HG03469 (cell line): ENCODE data around the gene TMEM44.
"Not testable (repeated sequence)": the region's sequence is repeated elsewhere in the genome, so short reads cannot be mapped to it uniquely, and the experiment has no call there.

Source experiments
- ATAC-seq: cut with Tn5 transposase; IDR thresholded peaks from one replicate; pipeline ENCODE4 v1.9.1; 2021; ENCODE audit warnings: mild to moderate bottlenecking, moderate library complexity, moderate number of reproducible peaks; ENCODE audit not compliant: unreplicated experiment

TMEM44 gene

DNA sequence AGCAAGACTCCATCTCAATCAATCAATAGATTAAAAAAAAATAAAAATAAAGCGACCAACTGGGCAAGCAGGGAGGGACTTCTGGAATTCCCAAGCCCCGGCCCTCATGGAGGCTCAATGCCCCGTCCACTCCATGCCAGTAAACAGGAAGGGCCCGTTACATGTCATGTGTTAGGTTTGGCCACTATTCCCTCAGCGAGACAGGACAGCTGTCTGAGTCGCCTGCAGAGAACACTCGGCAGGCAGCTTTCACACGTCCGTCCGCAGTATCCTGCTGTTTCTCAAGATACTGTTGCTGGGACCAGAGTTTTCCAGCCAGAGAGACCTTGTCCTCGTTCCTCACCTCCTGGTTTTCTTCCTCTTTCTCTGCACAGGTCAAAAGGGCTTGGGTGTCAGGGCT is 18.0 kb downstream of the TMEM44 start:
- no peak for ATAC-seq

DNA sequence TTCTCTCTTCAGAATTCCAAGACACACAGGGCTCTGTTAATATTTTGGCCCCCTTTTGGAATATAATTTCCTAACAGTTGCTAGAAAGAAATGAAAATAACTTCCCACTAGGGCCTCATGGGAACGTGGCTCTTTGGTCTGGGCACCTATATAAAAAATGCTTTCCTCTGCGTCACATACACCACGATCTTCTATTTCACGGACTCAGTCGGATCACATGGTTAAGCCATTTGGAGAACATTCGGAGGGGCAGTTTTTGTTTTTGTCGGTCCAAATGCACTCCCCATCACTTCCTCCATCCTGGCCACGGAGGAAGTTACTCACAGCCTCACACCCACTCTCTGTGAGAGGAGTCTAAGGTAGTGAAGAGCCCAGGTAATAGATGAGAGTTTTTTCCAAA is 21.0 kb downstream of the TMEM44 start:
- ATAC-seq: no peak

DNA sequence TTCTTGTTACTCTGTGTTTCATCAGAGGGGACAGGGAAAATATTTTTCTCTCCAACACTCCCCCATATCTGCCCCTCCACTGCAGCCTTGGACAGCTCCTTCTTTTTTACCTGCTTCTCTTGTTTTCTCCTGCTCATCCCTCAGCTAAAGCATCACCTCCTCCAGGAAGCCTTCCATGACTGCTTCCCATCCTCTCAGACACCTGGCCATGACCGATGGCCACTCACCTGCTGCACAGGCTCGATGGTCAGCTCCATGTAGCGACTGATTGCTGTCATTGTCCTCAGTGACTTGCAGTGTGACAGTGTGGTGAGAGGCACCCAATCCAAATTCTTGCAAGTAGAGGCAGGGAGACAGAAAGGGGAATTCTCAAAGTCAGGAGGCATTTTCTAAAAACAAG is 22.5 kb downstream of the TMEM44 start:
- ATAC-seq: no peak

DNA sequence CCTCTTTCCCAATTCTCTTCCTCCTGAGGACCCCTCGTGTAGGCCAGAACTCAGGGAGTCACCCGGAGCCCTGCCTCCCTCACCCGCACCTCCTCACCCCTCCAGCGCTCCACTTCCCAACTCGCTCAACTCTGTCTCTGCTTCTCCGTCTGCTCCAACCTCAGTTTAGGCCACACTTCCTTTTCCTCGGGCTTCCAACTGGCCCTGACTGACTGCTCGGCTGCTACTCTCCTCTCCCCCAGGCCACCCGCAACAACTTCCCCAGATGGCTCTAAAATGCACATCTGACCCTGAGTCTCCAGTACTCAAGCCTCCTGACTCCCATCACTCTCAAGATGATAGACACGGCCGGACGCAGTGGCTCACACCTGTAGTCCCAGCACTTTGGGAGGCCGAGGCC is 23.6 kb downstream of the TMEM44 start:
- no peak for ATAC-seq

DNA sequence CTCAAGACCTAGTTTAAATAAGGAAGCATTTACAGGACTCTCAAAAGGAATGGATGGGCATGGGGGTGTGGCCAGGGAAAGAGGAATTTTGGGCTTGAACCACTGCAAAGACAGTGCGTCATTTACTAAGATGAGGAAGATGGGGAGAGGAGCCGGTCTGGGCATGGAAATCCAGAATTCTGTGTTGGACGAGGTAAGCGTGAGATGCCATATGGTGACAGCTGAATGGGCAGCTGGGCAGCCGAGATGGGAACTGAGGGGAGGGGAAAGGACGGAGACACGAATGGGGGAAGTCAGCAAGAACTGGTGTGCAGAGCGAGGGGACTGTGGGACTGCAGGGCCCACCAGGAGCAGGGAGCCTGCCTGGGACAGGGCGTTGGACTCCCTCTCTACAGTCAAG is 24.2 kb downstream of the TMEM44 start:
- ATAC-seq: no peak

DNA sequence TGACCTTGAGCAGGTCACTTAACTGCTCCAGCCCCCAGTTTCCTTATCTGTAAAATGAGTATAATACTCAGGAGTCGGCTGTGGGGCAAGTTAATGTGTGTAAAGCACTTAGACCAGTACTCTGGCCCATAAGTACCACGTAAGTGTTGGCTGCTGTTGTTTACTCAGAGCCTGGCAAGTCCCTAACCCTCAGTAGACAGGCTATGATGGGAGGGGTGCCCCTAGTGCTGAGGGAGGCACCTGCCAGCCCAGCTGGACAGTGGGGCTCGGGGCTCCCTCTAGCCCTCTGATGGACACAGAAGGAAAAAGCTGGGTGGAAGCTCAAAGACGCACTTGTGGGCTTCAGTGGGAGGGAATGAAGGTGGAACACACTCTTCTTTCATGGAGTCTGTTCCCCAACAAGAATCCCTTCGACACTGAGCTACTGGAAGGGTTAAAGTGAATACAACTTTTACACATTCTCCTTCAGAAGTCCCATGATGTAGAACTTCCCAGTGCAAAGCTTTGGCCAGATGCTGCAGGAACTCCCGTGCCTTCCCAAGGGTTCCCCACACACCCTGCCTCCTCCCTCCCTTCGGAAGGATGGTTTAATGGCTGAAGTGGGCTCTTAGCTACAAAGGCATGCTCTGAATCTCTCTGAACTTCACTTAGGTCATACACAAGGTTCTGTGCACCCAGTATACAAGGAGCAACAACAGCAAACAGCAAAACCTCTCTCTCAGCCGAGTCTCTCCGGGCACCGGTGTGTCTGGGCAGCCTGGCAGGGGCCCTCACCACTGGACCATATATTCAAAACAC is 25.4 kb downstream of the TMEM44 start:
- no peak for ATAC-seq

DNA sequence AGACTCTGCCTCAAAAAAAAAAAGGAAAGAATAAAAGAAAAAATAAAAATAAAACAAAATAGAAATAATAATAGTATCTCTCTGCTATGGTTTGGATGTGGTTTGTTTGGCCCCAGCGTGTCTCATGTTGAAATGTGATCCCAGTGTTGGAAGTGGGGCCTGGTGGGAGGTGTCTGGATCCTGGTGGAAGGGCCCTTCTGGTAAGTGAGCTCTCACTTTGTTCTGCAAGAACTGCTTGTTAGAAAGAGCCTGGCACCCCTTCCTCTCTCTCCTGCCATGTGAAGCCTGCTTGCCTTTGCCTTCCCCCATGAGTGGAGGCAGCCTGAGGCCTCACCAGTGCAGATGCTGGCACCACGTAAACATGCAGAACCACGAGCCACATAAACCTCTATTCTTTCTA is 26.3 kb downstream of the TMEM44 start:
- no peak for ATAC-seq

DNA sequence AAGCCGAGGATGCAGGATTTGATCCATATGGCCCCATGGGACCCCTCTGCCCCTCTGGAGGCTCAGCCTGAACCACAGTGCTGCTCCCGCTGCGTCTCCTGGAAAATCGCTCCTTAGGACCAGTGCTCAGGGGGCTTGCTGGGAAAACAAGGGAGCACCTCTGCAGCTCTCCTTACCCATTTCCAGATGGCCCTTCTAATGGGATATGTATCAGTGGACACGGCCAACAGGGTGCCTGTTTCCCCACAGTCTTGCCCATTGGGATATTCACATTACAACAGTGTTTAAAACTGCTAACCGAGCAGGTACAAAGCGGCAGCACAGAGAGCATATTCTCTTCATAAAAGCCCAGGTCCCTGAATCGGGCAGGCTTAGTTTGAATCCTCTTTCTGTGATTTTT is 27.1 kb downstream of the TMEM44 start:
- ATAC-seq: no peak

DNA sequence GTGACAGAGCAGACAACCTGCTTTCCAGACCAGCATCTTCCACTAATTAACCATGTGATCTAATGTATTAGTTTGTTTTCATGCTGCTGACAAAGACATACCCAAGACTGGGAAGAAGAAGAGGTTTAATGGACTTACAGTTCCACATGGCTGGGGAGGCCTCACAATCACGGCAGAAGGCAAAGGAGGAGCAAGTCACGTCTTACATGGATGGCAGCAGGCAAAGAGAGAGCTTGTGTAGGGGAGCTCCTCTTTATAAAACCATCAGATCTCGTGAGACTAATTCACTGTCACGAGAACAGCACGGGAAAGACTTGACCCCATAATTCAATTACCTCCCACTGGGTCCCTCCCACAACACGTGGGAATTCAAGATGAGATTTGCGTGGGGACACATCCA is 27.9 kb downstream of the TMEM44 start:
- not testable (repeated sequence) for ATAC-seq

DNA sequence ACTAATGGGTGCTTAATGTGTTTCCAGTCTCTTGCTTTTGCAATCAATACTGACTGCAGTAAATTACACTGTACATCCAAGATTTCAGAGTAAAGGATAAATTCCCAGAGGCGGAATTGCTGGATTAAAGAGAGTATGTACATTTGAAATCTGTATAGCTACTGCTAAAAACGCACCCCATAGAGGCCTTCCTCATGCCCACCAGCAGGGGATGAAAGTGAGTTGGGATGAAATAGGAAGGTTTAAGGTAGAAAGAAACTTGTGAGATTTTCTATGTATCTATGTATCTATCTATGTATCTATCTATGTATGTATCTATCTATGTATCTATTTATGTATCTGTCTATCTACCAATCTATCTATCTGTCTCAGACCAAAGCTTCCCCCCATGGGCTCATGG is 28.4 kb downstream of the TMEM44 start:
- ATAC-seq: no peak

DNA sequence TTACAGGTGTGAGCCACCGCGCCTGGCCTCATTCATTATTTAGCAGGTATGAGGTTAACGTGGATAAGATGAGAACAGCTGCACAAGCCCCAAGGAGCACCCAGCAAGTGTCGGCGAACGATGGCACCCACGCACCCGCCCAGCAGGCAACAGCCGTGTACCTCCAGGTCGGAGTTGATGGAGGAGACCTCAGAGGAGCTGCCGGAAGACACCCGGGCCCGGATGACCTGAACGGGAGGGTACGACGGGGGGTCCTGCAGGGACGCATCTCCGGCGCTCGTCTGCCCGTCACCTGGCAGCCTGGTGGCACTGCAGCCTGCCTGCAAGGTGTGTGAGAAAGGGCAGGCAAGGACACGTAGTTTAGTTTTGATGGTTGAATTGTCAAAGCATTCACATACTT is 29.1 kb downstream of the TMEM44 start:
- ATAC-seq: no peak

DNA sequence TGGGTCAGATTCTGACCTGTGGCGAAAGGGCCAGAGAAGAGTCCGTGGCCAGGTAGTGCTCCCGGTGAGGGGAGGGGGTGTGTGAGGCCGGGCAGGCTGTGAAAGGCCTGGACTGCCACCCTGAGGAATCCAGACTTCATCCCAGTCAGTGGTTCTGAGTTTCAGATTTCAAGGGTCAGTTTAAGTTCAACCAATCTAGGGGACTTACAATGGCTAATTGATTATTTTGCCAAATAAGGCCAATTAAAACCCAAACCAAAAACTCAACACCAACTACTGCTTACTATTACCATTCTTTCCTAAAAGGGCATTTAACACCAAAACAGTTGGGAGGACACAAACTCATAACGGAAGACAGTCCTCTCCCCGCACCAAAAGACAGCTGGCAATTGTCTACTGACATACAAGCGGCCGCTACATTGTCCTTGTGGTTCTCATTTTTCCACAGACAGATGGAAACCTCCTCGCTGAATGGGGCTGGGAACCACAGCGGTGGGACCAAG is 30.5 kb downstream of the TMEM44 start:
- ATAC-seq: no peak

DNA sequence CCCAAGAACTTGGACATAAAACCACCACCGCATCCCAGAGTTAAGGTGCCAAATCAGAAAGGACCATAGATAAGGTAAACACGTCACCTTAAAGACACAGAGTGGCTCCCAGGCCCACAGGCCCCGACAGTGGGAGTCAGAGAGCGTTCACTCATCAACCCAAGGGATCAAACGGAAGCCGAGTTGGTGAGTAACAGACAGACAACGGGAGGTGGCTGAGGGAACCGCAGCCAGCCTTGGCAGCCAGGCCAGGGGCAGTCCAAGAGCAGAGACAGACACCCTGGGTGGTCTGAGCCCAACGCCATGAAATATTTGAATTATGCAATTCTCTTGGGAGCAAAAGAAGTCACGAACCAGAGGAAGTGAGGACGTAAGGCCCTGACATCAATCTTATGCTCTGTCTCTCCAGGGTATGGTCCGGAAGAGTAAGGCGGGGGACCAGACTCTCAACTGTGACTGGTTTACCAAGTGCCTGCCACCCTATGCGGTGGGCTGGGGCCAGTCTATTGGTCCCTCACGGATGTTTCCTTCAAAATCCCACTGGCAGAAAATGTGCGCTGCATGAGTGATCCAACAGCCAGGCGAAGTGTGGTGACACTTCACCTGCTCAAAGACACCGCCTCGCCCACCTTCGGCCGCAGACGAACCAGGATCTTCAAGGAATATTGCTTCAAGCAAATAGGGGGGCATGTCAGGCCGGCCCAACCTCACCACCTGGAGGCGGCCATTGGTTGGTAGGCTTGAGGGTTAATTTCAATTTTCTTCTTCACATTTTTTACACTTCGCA is 34.3 kb downstream of the TMEM44 start:
- no peak for ATAC-seq

DNA sequence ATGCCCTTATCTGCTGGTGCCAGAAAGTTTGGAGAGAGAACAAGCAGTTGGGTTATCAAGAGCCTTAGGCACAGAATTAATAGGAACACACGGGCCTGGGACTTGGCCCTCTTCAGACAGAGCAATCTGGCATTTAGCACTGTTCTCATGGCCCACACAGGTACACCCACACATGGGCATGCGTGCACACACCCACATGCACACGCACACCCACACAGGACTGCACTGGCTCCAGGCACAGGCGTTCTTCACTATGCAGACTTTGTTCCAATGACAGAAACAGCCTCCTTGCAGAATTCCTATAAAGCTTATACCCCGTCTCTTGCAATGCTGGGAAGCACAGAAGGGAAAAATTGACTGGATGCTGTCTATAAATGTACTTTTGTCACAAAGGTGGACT is 36.3 kb downstream of the TMEM44 start:
- ATAC-seq: no peak

DNA sequence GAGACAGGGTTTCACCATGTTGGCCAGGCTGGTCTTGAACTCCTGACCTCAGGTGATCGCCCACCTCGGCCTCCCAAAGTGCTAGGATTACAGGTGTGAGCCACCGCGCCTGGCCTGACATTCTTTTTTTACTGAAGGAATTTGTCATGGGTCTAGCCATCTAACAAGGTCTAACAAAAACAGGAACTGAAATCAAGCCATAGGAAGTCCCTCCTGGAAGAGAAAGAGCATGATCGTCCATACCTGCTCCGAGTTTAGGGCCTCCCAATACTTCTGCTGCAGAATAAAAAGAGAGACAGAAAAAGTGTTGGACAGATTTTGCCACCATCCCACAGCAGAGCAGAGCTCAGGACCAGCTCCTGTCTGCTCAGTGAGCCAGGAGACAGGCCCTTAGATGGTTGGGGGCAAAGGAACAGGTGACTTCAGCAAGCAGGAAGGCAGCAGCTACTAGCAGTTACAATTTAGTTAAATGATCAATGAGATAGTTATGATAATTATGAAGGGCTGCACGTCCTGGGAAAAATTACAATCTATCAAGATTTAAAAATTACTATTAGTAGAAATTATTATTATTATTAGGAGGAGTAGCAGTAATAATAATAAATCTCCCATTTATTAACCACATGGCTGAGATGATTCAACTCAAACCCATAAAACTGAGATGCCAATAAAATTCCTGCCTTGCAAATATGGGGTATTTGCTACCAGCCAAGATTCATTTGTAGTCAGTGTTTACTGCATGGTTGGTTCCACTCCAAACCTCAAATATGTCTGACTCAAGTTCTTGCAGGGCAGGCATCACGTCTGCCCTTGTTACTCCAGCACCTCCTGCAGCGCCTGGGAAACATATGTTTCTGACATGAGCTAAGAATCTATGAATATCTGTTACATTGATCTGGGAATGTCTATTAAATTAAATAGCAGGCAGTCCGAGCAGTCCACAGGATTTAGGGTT is 40.1 kb downstream of the TMEM44 start:
- no peak for ATAC-seq

DNA sequence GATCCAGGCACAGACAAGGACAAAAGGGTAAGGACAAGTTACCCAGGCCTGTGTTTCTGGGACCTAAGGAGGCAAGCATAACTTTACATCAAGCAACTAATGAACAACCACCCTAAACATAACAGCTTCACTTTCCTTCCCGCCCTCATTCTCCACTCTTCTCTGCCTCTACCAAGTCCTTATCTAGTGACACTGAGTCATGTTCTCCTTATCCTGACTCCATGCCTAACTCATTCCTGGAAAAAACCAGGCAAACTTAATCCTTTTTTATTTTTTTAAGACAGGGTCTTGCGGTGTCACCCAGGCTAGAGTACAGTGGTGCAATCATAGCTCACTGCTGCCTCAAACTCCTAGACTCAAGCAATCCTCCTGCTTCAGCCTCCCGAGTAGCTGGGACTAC is 44.5 kb downstream of the TMEM44 start:
- ATAC-seq: no peak

DNA sequence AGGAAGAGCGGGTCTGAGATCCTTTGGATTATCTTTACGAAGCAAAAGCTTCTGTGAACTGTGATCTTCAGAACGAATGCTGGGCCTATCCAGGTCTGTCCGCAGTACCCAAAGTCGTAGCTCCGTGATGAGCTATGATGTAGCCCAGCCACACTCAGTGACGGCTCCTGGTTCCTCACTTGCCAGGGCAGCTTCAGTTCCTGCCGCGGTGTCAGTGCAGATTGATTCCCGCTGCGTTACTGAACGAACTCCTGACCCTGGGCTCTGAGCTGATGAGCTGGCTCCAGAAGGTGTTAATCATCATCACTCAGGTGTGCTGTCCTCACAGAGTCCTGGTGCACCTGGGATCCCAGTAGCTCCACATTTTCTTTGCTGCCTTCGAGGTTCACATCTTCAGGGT is 45.0 kb downstream of the TMEM44 start:
- no peak for ATAC-seq

DNA sequence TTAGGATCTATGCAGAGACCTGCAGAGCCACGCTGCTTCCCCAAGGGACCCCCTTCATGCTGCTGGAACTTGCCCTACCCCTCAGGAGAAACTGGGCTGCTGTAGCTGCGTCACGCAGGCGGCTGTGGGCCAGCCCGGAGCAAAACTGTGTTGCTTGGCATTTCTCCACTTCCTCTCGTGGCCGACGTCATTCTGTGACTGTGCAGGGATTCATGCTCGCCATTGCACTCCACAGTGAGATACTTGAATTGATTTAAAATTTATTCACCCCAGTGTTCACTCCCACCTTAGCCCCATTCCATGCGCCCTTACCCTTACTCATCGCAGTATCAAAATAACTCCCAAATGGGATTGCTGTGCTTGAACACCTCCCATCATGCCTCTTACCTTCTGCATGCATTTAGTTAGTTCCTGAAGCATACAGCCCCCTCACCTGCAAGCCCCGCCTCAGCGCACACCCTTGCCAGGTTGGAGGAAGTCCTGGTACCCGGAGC is 45.7 kb downstream of the TMEM44 start:
- no peak for ATAC-seq

DNA sequence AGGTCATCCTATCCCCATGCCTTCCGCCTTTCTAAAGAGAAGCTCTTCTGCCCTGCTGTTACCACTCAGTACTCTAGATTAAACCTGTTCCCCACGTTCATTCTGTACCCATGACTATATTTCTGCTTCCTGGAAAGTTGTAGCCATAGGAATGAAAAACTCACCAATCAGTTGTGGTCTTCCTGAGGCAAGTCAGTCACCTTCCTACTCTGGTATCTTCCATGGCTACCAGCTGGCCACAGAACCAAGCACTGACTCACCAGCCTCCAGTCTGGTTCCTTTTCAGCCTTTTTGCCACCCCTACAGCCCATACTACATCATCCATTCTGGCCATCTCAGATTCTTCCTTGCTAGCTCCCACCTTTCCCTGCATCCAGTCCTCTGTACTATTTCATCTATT is 46.4 kb downstream of the TMEM44 start:
- ATAC-seq: no peak

DNA sequence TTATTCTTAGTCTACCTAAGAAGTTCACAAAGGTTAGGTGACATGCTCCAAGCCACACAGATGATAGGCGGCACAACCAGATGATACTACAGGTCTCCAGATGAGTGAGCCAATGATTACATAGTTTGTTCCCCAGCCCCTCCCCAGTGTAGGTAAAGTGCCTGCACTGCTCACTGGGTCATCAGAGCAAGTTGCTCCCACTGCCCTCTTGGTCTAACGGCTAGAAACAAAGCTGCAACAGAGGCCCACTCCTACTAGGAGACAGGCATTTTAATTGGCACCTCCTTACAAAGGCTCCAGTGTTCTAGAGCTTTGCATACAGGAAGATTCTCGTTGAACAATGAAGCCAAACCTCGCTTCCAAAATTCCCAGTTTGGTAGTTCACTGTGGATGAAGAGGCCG is 47.3 kb downstream of the TMEM44 start:
- ATAC-seq: no peak

DNA sequence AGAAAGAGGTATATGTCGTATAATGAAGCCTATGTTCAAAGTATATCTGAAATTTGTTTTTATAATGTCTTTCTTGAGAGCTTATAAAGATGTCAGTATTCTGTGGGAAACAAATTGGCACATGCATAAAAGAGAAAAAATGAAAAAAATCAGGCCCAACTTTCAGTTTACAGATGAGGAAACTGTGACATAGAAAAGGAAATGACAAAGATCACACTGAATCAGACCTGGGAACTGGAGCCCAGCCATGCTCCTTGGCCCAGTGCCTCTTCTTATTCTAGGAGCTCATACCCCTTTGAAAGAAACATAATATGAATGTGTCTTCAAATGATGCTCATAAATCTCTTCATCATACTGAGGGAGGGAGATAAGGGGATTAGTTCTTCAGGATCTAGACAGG is 48.4 kb downstream of the TMEM44 start:
- no peak for ATAC-seq
